Fibroblast of skin of scalp (primary cell): ENCODE data around the gene MTX3. TPM values are rescaled to one million over a fixed set of nuclear protein-coding genes. Genes with fewer than 3 reads are reported as not detected.

Experiments
- DNase-seq: peaks from one replicate; pipeline ENCODE4 v3.0.0-alpha.2; 2013
- polyA plus RNA-seq, 2 experiments: library from polyadenylated mRNA; unstranded; fragments of 120-200 nt; gene quantifications; one replicate each; pipeline ENCODE4 v1.2.1, GENCODE V29; 2013; ENCODE audit not compliant: insufficient read length in 2 of 2

MTX3 gene, protein sequence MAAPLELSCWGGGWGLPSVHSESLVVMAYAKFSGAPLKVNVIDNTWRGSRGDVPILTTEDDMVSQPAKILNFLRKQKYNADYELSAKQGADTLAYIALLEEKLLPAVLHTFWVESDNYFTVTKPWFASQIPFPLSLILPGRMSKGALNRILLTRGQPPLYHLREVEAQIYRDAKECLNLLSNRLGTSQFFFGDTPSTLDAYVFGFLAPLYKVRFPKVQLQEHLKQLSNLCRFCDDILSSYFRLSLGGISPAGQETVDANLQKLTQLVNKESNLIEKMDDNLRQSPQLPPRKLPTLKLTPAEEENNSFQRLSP
- 7.3 TPM for polyA plus RNA-seq (2013, experiment 1 of 2; ENCODE audit: insufficient read length)
- polyA plus RNA-seq (2013, experiment 2 of 2; ENCODE audit: insufficient read length): 8.0 TPM

DNA sequence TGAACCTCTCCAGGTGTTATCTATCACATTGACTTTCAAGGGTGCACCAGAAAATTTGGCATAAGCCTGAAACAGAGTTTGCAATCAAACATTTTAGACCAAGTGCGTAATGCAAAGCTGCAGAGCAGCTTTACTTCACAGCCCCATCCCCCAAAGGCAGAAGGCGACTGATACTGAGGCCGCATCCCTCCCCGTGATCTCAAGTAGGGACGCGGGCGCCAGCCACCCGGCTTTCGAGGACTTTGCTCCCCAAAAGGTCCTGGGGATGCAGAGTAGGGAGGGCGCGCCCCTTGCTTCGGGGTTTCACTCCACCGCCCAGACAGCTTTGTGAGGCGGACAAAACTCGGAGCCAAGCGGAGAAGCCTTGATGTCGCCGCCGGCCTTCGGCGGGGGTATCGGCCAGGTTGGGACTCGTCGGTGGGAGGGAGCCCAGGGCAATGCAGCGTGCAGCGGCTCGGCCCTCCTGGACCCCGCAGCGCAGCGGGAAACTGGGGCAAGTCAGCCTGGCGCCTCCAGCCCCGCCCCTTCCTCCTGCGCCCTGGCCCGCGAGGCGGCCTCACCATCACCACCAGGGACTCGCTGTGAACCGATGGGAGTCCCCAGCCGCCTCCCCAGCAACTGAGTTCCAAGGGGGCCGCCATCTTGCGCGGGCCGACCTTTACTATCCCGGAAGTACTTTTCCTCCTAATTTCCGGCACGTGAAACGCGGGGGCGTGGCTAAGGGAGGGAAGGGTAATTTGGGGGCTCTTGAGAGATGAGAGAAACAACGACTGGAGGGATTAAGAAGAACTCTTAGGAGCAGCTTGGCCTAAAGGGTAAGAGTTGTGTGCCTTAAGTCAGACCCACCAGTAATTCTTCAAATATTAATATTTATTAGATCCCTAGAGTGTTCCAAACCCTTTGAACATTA lies at the start of gene MTX3:
Gene MTX3, minus strand, starts transcription at position 665 of the 910 bp plus-strand sequence. Its CDS starts 24 bp downstream, at position 641.
- peak; percentile 90 for DNase-seq

DNA sequence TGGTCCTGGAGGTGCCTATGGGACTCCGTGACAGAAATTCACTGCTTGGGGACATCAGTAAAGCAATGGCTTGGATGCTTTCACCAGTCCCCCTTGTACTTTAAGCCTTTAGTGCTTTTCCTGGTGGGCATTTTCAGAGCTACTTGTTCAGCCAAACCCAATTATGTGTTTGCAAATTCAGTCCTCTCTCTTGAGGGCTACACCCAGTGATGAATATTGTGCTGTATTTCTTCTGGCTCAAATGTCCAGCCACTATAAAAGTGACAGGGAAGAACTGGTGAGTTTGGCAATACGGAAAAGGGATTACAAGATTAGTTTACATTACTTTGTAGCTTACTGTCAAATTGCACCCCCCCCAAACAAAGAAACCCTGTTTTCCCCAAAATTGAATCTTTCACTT lies 48.6 kb upstream of the MTX3 start:
- DNase-seq: no peak

DNA sequence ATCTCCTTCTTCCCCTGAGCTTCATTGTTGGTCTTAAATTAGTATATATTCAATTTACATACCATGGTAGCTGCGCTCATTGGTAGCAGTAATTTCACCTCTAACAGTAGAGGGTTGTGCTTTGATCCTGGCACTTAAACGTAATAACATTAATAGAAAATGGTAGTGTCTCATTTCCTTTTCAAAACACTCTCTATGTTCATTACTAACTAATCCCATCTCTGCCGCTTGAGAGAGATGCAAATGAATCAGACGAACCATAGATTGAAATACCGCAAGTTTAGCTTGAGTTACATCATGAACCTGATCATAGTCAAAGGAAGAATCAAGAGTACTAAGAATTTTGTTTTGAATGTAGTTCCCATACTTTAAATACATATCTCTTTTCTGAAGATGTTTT lies 46.3 kb upstream of the MTX3 start:
- DNase-seq: no peak

DNA sequence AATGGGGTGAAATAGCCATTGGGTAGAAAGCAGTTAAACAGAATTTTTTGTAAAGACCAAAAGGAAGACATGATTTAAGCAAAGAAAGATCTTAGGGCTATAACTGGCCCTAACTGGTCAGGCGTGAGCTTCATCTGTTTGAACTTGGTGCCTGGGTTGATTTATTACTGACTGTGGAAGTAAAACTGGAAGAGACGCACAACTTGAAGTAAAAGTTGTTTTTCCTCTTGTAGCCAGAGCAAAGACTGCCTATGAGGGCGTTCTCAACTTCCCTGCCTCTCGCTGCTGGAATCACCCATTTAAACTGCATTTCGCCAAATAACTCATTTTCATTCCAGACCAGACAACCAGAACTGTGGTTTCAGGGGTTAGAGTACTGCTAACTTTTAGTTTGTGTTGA lies 45.6 kb upstream of the MTX3 start:
- no peak for DNase-seq

DNA sequence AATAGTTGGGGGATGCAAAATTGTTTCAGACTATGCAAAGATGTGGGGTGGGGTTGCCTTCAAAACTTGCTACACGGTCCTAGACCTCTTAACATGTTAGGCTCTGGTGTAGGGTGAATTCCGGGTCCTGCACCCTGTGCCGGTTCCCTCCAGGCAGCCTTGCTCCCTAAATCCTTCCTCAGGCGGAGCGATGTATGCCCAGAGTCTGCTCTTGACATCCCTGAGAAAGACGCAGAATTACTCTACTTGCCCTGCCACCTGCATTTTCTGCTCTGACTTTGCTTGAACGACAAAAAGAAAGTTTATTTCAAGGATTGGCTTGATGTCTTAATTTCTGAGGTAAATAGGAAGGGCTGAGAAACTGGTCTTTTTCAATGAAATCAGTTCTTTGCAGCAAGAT lies 44.8 kb upstream of the MTX3 start:
- no peak for DNase-seq

DNA sequence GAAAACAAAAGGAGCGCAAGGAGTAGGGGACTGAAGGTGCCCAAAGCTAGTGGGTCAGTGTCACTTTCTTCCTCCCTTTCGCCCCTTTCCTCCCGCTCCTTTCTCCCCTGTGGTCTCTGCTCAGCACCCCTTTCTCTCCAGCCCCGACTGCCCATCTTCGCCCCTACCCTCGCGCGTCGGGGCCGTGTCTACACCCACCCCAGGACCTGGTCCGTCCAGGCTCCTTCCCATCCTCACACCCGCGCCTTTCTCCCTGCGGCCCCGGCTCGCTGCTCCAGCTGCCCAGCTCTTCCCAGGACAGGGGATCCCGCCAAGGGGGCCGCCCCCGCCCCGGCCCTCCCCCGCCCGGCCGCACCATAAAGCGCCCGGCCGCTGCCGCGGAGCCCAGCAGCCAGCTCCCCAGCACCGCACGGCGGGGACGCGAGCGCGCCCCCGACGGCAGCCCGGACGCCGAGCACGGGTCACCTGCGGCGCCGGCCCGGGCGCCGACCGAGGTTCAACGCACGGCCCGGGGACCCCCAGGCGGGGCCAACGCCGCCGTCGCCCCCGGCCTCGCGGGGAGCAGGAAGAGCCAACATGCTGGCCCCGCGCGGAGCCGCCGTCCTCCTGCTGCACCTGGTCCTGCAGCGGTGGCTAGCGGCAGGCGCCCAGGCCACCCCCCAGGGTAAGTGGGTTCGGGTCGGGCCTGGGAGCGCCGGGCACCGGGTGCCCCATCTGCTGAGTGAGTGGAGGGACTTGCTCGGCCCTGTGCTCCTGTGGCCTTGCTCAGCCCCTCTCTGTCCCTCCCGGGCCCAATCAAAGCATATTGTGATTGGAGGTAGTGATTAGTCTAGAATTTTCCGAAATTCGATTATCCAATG lies 44.1 kb upstream of the MTX3 start, which contains the start of gene THBS4:
Gene THBS4, plus strand, starts transcription at position 387 of the 860 bp plus-strand sequence. Its CDS starts 190 bp downstream, at position 577.
- DNase-seq: no peak

DNA sequence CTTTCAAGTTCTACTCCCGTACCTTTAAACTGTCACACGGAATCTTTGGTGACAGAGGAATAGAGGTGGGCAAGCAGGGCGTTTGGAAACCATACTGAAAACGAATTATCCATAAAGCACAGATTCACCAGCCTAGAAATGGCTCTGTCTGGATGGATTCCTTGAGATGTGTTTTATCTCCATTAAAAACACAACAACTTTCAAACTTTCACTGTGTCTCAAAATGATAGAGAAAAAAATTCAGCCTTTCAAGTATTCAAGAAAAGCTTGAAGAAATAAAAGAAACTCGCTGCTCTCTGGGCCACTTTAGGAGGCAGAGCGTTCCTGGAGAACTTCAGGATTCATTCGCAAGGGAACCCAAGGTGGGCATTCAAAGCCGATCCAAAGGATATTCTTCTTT lies 43.5 kb upstream of the MTX3 start:
- DNase-seq: no peak

DNA sequence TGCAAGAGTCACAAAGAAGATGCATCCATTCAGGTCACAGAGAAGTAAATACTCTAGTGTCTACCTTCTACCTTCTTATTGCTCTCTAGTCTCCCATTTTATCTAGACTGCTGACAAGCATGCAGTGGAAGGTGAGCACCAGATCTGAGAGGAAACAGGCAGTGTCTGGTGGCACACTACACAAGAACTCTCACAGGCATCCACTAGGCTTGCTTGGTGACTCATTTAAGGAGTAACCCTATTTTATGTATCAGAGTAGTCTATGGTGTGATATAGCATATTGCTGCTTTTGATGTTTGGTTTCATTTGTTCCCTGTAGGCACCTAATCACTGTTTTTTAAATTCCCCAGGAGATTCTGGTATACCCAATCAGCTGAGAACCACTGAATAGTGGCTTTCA lies 42.5 kb upstream of the MTX3 start:
- no peak for DNase-seq

DNA sequence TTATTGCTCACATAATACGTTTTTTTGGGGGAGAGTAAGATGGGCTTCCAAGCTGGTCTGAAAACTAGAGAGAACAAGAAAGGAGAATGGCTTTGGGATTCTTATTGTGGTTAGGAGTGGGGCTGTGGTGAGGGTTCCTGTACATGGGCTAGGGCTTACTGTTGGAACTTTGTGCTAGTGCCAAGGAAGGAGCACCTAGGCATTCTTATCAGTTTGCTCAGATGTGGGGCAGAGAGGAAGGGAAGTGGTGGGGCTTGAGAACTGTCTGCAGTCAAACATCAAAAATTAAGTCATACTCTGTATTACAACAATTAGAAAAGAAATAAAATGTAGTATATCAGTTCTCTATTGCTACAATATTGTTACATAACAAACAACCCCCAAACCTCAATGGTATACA lies 40.0 kb upstream of the MTX3 start:
- no peak for DNase-seq

DNA sequence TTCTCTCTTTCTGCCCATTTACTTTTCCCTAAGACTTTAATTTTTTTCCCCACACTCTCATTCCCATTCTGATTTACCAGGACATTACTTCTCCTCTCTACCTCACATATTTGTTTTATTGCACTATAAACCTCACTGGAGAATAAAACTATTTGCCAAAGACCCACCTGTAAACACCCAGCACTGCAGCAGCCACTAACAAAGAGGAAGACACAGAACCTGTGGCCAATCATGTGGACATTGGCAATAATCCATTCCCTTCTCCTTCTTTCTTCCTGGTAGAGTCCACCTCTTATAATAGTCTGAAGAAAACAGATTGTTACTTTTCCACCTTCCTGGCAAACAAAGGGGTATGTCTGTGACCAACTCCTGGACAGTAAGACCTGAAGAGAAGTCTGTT lies 35.8 kb upstream of the MTX3 start:
- no peak for DNase-seq

DNA sequence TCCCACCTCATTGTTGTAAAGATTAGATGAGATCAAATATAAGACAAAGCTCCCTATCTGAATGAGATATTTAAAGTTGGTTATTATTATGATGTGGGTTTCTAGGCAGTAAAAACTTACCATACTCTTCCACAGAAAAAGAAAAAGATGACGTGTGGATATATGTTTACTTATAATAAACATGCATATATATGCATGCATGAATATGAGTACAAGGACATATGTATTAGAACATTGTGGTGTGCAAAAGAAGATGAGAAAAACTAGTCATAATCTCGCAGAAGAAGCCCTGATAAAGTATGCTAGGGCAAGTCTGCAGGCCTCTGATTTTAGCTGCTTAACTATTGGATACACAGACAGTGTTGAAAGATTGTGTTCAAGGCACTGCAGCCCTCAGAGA lies 34.0 kb upstream of the MTX3 start:
- no peak for DNase-seq

DNA sequence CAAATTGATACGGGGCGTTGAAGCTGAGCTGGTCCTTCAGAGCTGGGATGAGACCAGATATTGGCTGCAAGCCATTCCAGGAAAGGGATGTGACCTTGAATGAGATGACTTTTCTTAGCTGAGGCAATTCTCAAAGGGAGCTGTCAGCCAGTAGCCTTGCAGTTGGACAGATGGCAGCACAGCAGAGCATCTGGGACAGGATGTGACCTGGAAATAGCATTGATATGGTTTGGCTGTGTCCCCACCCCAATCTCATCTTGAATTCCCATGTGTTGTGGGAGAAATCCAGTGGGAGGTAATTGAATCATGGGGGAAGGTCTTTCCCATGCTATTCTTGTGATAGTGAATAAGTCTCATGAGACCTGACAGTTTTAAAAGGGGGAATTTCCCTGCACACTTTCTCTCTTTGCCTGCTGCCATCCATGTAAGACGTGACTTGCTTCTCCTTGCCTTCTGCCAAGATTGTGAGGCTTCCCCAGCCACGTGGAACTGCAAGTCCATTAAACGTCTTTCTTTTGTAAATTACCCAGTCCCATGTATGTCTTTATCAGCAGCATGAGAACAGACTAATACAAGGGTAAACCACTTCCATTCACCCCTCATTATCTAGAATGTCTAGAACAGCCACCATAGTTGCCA lies 19.8 kb upstream of the MTX3 start:
- no peak for DNase-seq

DNA sequence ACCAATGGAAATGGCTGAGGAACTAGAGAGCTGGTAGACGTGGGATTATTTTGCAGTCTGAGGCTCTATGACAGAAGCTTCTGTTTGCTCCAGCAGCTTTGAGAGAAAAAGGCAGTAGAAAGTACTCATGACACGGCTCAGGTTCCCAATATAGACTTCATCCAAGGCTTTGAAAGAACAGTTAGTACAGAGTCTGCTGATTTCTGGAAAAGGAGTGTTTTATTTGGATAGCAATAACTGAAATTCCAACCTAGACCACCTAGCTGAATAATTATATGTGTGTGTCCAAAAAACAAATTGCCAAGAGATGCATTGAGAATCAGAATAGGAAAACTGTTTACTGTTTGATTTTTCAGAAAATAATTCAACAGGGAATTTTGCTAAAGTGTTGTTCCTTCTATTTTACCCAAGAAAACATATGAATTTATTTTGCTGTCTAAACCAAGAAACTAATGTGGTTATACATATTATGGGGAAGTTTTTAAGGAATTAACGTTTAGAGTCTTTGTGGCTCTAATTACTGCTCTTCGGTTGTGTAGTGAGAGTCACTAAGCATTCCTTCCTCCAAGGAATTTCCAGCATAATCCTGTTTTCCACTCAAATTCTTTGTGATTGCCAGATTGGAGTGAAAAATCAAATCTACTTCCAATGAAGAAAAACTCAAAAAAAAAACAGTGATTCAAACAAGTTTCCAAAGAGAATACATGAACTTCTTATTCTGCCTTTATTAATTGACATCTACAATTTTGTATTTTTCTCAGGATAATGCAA lies 18.1 kb upstream of the MTX3 start:
- no peak for DNase-seq

DNA sequence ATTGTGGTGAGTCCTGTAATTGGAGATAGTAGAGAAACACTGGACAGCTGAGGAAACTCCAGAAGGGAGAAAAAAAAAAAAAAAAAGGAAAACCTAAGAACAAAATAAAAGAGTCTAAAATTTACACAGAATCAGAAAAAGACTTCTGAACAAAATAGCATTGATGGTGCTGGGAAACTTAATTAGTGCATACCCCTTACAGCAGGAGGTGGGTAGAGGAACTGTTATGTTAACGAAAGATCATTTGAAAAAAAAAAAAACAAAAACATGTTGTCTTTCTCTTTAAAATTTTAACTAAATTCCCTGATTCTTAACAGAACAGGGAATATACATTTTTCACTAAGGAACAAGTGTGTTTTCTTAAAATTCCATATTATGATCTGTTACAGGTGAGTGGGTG lies 11.6 kb upstream of the MTX3 start:
- DNase-seq: no peak

DNA sequence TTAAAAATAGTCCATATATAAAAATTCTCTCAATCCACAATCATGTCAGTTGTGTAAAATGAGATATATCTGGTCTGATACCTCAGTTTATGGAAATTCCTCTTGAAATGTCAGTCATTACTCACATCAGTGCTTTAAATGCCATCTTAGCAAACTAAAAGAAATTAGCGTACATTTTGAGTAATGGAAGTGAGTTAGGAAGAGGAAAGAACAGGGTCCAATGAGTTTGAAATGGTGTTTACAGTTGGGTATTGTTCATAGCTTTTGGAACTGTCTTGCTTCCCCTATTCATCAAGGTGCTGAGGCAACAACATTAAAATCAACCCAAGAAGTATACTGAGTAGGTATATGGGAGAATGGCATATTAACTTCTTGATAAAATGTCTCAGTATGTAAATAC lies 8.7 kb upstream of the MTX3 start:
- no peak for DNase-seq

DNA sequence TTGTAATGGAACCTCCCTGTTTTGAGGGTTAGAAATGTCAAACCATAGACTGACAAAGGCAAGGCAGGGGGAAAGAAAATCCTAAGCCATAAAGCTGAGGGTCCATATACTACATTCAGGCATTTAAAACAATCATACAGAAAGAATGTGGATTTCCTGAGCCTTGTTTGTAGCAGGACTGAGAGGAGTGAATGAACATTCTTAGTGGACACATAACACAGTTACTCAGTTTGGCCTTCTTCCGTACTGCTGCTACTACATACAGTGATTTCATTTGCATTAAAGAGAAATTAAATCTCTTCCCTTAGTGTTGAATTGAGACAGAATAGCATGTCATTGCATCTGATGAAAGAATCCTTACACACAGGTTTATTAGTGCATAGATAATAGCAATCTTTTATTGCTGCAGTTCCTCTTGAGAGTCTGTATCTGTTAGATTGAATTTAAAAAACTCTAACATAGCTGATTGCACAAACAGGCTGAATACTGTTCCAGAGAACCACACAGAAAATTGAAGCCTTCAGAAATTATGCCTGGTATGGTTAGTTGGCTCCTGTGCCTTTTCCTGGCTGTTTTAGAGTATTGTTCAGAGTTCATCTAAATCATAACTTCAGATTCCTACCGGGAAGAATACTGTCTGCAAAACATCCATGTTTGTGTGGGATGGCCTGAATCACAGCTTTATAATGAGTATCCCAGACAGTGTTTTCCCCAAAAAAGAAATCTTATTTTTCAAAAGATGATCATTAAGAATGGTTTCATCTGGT lies 2.0 kb upstream of the MTX3 start:
- peak; percentile 2 for DNase-seq

DNA sequence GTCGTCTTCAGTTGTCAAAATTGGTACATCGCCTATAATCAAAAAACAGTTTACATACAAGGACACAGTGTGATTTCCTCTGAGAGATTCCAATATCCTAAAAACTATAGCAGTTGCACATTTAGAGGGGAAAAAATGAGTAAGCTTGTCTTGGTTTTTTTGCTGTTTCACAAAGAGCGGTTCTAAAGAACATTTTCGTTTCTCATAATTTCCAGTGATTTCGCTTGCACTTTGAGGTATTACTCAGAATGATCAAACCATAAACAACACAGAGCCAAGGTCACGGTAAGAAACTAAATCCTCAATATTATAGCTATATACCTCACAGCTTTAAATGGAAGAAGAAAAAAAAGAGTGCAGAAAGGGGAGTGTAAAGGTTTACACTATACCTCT lies 861 bp downstream of the MTX3 start:
- no peak for DNase-seq

DNA sequence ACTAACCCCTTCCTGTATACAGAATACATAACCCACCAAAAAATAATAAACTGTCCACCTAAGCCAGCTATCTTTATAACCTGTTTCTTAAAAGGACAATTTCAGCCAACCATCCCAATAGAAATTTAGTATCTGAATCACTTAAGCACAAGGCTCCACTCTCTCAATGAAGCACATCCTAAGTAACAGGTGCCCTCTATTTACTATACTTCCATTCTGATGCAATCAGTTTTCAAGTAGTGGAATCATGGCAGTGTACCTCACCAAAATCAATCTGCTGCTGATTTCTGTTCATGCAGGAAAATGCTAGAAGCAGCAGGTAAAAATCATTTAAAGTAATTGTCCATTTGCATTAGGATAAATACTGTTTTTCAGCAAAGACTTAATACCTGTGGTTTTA lies 4.8 kb downstream of the MTX3 start:
- DNase-seq: no peak

DNA sequence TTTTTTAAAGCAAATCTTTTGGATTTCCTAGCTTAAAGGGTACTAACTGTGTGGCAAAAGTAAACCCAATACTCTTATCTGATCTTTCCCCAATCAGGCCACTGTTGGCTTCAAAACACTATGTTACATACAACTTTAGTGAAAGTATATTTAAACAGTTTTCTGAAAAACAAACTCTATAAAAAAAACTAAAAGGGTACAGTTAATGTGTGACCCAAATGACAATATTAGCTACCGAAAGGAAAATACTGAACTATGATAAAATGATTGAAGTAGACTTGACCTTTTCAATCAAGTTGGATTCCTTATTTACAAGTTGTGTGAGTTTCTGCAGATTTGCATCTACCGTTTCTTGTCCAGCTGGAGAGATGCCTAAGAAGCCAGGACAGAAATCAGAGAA lies 5.8 kb downstream of the MTX3 start:
- no peak for DNase-seq

DNA sequence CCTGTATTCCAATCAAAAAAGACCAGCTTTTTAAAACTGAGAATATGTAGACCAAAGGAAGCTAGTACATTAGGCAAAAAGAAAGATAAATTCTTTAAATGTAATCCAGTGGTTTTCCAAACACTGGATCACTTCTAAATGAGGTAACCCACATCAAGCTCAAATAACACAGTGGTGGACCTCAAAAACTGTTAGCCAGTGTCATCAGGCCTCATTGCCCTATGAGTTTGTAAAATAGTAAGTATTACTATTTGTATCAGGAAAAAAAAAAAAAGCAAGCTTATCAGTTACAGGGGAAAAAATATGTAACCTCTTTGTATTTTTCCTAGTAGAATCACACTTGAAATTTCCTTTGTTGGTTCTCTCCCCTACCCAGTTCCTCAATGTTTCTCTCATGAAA lies 6.7 kb downstream of the MTX3 start:
- no peak for DNase-seq

DNA sequence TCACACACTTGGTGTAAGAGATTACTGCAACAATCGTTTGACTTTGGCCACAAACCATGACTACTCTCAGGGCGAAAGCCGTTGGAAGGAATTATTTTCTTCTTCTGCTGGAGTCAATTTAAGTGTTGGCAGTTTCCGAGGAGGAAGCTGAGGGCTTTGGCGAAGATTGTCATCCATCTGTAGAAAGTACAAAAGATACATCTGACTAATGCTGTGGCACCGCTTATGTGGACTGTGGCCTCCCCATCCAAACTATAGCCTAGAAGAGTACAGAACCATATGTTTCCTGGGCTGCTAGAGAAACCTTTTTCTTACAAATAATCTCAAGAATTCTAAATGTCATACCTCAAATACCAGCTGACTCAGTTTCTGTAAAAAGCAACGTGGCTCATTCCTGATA lies 7.4 kb downstream of the MTX3 start:
- no peak for DNase-seq
